ENCODE data around the gene TRIM4.

GRCh38 chr7:99844328-99844727, 75.0 kb downstream of the TRIM4 start:
- TF ChIP-seq ZSCAN5A (tag by site-specific recombination; IDR thresholded peaks at IDR 0.05) (no peak), ZNF292 (tag by site-specific recombination; IDR thresholded peaks at IDR 0.05; ENCODE audit: borderline replicate concordance, low read depth) (no peak), HOXA7 (CRISPR knock-in tag; IDR thresholded peaks at IDR 0.05; ENCODE audit: borderline replicate concordance) (no peak), PRDM6 (tag by site-specific recombination; IDR thresholded peaks at IDR 0.05) (no peak), ZNF18 (tag by site-specific recombination; IDR thresholded peaks at IDR 0.05) (no peak), RBAK (tag by site-specific recombination; IDR thresholded peaks at IDR 0.05) (no peak), ZBTB26 (tag by site-specific recombination; optimal IDR thresholded peaks at IDR 0.05) (no peak), CTCF (tag by site-specific recombination; IDR thresholded peaks at IDR 0.05) (no peak), YY1 (tag by site-specific recombination; IDR thresholded peaks at IDR 0.05) (no peak), ZNF133 (tag by site-specific recombination; IDR thresholded peaks at IDR 0.05) (no peak), ZNF521 (tag by site-specific recombination; IDR thresholded peaks at IDR 0.05) (no peak), ZNF701 (tag by site-specific recombination; IDR thresholded peaks at IDR 0.05) (no peak), ZNF791 (tag by site-specific recombination; IDR thresholded peaks at IDR 0.05) (no peak)
